Kidney tubule cell (primary cell): ENCODE results near the gene CADPS2.

ENCODE experiments used
- DNase-seq: peaks from one replicate; pipeline ENCODE4 v3.0.0-alpha.2; 2018; ENCODE audit warnings: low spot score

The CADPS2 gene

GRCh38 chr7:122364761-122365280 lies 521.4 kb downstream of the CADPS2 start:
- no peak for DNase-seq

GRCh38 chr7:122363144-122363543 lies 523.1 kb downstream of the CADPS2 start:
- no peak for DNase-seq

GRCh38 chr7:122362473-122362872 lies 523.8 kb downstream of the CADPS2 start:
- no peak for DNase-seq

GRCh38 chr7:122354656-122355055 lies 531.6 kb downstream of the CADPS2 start:
- no peak for DNase-seq

GRCh38 chr7:122352454-122352853 lies 533.8 kb downstream of the CADPS2 start:
- no peak for DNase-seq

- DNase-seq: no peak
Observed at GRCh38 chr7:122350701-122351100, 535.6 kb downstream of the CADPS2 start.

GRCh38 chr7:122344303-122344620 lies 542.0 kb downstream of the CADPS2 start:
- no peak for DNase-seq

- DNase-seq: no peak
Observed at GRCh38 chr7:122343601-122344302, 542.5 kb downstream of the CADPS2 start.

GRCh38 chr7:122340427-122340826 lies 545.8 kb downstream of the CADPS2 start:
- no peak for DNase-seq

- no peak for DNase-seq
Observed at GRCh38 chr7:122339145-122339904, 546.9 kb downstream of the CADPS2 start.

GRCh38 chr7:122337011-122337410 lies 549.2 kb downstream of the CADPS2 start:
- no peak for DNase-seq

GRCh38 chr7:122329145-122329802 lies 557.0 kb downstream of the CADPS2 start:
- DNase-seq: no peak

- no peak for DNase-seq
Observed at GRCh38 chr7:122327969-122328368, 558.3 kb downstream of the CADPS2 start.

- no peak for DNase-seq
Observed at GRCh38 chr7:122316467-122317388, 569.5 kb downstream of the CADPS2 start.

GRCh38 chr7:122315507-122316466 lies 570.5 kb downstream of the CADPS2 start:
- peak; percentile 13 for DNase-seq

- no peak for DNase-seq
Observed at GRCh38 chr7:122314284-122314683, 572.0 kb downstream of the CADPS2 start.

GRCh38 chr7:122312789-122313188 lies 573.5 kb downstream of the CADPS2 start:
- DNase-seq: no peak

- DNase-seq: no peak
Observed at GRCh38 chr7:122311734-122312450, 574.4 kb downstream of the CADPS2 start.

- DNase-seq: no peak
Observed at GRCh38 chr7:122311050-122311700, 575.1 kb downstream of the CADPS2 start.
